Fibroblast of lung (primary cell): Measurements from ENCODE around the gene SLC25A41. TPM values are rescaled to one million over a fixed set of nuclear protein-coding genes. Genes with fewer than 3 reads are reported as not detected.

Source experiments
- DNase-seq, 2 donors: peaks; one replicate each; pipeline versions ENCODE4 v3.0.0 to v3.0.0-alpha.2; 2010; ENCODE audit warnings: low read depth in 2 of 2
- H2AFZ ChIP-seq: 2 replicates; pipeline ENCODE4 v1.5.1; 2012; ENCODE audit warnings: low read length, control low read depth, inconsistent platforms
- H3K27ac ChIP-seq: 2 replicates; pipeline ENCODE4 v1.5.1; 2011; ENCODE audit warnings: low read length, control low read depth; ENCODE audit not compliant: insufficient read depth
- H3K27me3 ChIP-seq: 2 replicates; pipeline ENCODE4 v1.5.1; 2011; ENCODE audit warnings: mild to moderate bottlenecking, low read length; ENCODE audit not compliant: control insufficient read depth, insufficient read depth
- H3K36me3 ChIP-seq: 2 replicates; pipeline ENCODE4 v1.5.1; 2011; ENCODE audit warnings: low read length; ENCODE audit not compliant: control insufficient read depth, insufficient read depth
- H3K4me1 ChIP-seq: 2 replicates; pipeline ENCODE4 v1.5.1; 2011; ENCODE audit warnings: low read length; ENCODE audit not compliant: control insufficient read depth, insufficient read depth; ENCODE audit errors: extremely low read depth
- H3K4me2 ChIP-seq: 2 replicates; pipeline ENCODE4 v1.5.1; 2011; ENCODE audit warnings: low read length, control low read depth; ENCODE audit not compliant: insufficient read depth; ENCODE audit errors: extremely low read depth
- H3K4me3 ChIP-seq, 4 experiments: fragments of 200-600 bp in 1 of 4; sonication (generic) in 1 of 4; replicated peaks in 1 of 4; 2 replicates each; pipeline ENCODE4 v1.5.1; 2011 to 2016; ENCODE audit warnings: low read length in 4 of 4, low read depth in 3 of 4, mild to moderate bottlenecking in 3 of 4, control low read depth in 2 of 4, inconsistent platforms in 1 of 4, mixed read lengths in 1 of 4; ENCODE audit not compliant: insufficient read depth in 1 of 4; ENCODE audit errors: control extremely low read depth in 1 of 4
- H3K79me2 ChIP-seq: 2 replicates; pipeline ENCODE4 v1.5.1; 2012; ENCODE audit warnings: mild to moderate bottlenecking, low read length, inconsistent platforms; ENCODE audit not compliant: control insufficient read depth, insufficient read depth
- H3K9ac ChIP-seq: 2 replicates; pipeline ENCODE4 v1.5.1; 2011; ENCODE audit warnings: mild to moderate bottlenecking, low read length, control low read depth; ENCODE audit not compliant: insufficient read depth
- H3K9me3 ChIP-seq: 2 replicates; pipeline ENCODE4 v1.5.1; 2012; ENCODE audit warnings: low read depth, low read length; ENCODE audit not compliant: control insufficient read depth, insufficient read depth
- H4K20me1 ChIP-seq: 2 replicates; pipeline ENCODE4 v1.5.1; 2011; ENCODE audit warnings: low read length; ENCODE audit not compliant: control insufficient read depth, insufficient read depth; ENCODE audit errors: extremely low read depth
- CTCF ChIP-seq, 2 donors: IDR thresholded peaks in 1 of 2; conservative IDR thresholded peaks in 1 of 2; 1 replicate in 1 of 2; 2 replicates in 1 of 2; pipeline ENCODE4 v1.5.1; 2011 to 2012; ENCODE audit warnings: low read length in 2 of 2, control low read depth in 1 of 2, inconsistent platforms in 1 of 2, low read depth in 1 of 2, mild to moderate bottlenecking in 1 of 2
- EZH2 ChIP-seq: IDR thresholded peaks from 2 replicates; pipeline ENCODE4 v1.5.1; 2012; ENCODE audit warnings: low read length, control low read depth, mild to moderate bottlenecking; ENCODE audit errors: missing control alignments
- polyA plus RNA-seq, 2 donors: library from polyadenylated mRNA; depleted of rRNA in 1 of 2; stranded (reverse) in 1 of 2; unstranded in 1 of 2; fragments of >200 nt; gene quantifications; 2 replicates each; pipeline ENCODE4 v1.2.1, GENCODE V29; 2011 to 2012; ENCODE audit warnings: missing spikeins in 1 of 2
- total RNA-seq: library from RNA; depleted of rRNA; stranded (reverse); fragments of >200 nt; gene quantifications from 2 replicates; pipeline ENCODE4 v1.2.1, GENCODE V29; 2014

The SLC25A41 gene
- total and polyA plus RNA-seq, 2 donors (not counting 1 experiment from before 2014, with no cell fraction given) = under 0.01 TPM; not detected in 1

GRCh38 chr19:6384381-6384780 lies 49.2 kb downstream of the SLC25A41 start:
- Histone ChIP-seq H3K79me2 (no peaks in the 10 kb centered on the region), H4K20me1 (no peaks in the 10 kb centered on the region), H3K4me1 (no peaks in the 10 kb centered on the region), H3K27me3 (no peaks in the 10 kb centered on the region), H3K4me2 (no peak overlapping the region), H3K9me3 (no peaks in the 10 kb centered on the region), H2AFZ (no peak overlapping the region), H3K27ac (no peak overlapping the region), H3K9ac (no peak overlapping the region), H3K4me3 (no peak overlapping the region), H3K36me3 (peaks cover 37% of the 10 kb centered on the region)
- no peak for TF ChIP-seq CTCF (conservative IDR thresholded peaks at IDR 0.05 in 1 of 2, IDR thresholded peaks at IDR 0.05 in 1 of 2; ENCODE audit: low read depth in 1 of 2, low read length in 2 of 2)
- no peak for TF ChIP-seq EZH2
- no peak for DNase-seq

- peaks cover 33% of the 10 kb centered on the region for H3K36me3 ChIP-seq
- H3K9ac ChIP-seq = no peak overlapping the region
- no peaks in the 10 kb centered on the region for H3K4me1 ChIP-seq
- no peak overlapping the region for H3K27ac ChIP-seq
- H4K20me1 ChIP-seq = no peaks in the 10 kb centered on the region
- DNase-seq = no peak
- H3K9me3 ChIP-seq = no peaks in the 10 kb centered on the region
- H3K79me2 ChIP-seq = no peaks in the 10 kb centered on the region
- no peak overlapping the region for H3K4me3 ChIP-seq
- H3K27me3 ChIP-seq = no peaks in the 10 kb centered on the region
- TF ChIP-seq CTCF (conservative IDR thresholded peaks at IDR 0.05 in 1 of 2, IDR thresholded peaks at IDR 0.05 in 1 of 2; ENCODE audit: low read depth in 1 of 2, low read length in 2 of 2) (no peak), EZH2 (no peak)
- H3K4me2 ChIP-seq = no peak overlapping the region
- no peak overlapping the region for H2AFZ ChIP-seq
Measured at GRCh38 chr19:6383188-6383587, 50.4 kb downstream of the SLC25A41 start.

- no peak overlapping the region for H3K4me3 ChIP-seq
- TF ChIP-seq CTCF (conservative IDR thresholded peaks at IDR 0.05 in 1 of 2, IDR thresholded peaks at IDR 0.05 in 1 of 2; ENCODE audit: low read depth in 1 of 2, low read length in 2 of 2) (no peak), EZH2 (no peak)
- DNase-seq = no peak
Measured at GRCh38 chr19:6381030-6381750, 52.4 kb downstream of the SLC25A41 start.

More at GRCh38 chr19:6381030-6381750, 52.4 kb downstream of the SLC25A41 start:
- no peak overlapping the region for H3K27ac ChIP-seq
- H3K9ac ChIP-seq = no peak overlapping the region
- H3K9me3 ChIP-seq = no peaks in the 10 kb centered on the region
- H3K4me1 ChIP-seq = no peaks in the 10 kb centered on the region
- H3K36me3 ChIP-seq = peaks cover 25% of the 10 kb centered on the region
- H2AFZ ChIP-seq = no peak overlapping the region
- H3K79me2 ChIP-seq = no peaks in the 10 kb centered on the region
- no peaks in the 10 kb centered on the region for H3K27me3 ChIP-seq
- no peak overlapping the region for H3K4me2 ChIP-seq
- H4K20me1 ChIP-seq = no peaks in the 10 kb centered on the region
